H1 (cell line): Measurements from ENCODE around the gene DNAI1. TPM values are rescaled to one million over a fixed set of nuclear protein-coding genes. Genes with fewer than 3 reads are reported as not detected.

Experiments
- CTCF ChIA-PET: fragments of 300-600 bp; sonication (Branson Sonifier 250); formaldehyde crosslinking; loops from one replicate; lab custom pipeline; 2021; ENCODE audit not compliant: partially characterized antibody; lab: Charles Lee
- POLR2A ChIA-PET: fragments of 300-600 bp; sonication (Branson Sonifier 250); formaldehyde crosslinking; loops from one replicate; lab custom pipeline; 2021; ENCODE audit warnings: inconsistent platforms; ENCODE audit not compliant: partially characterized antibody; lab: Charles Lee
- DNase-seq, 2 experiments: peaks; one replicate each; pipeline versions ENCODE4 v3.0.0 to v3.0.0-alpha.2; 2010 to 2022; ENCODE audit warnings: low spot score in 2 of 2, low read depth in 1 of 2, mixed read lengths in 1 of 2
- FAIRE-seq: peaks from 2 replicates; lab custom pipeline; 2011; peaks lifted over from hg19 to GRCh38; lab: Jason Lieb, UNC
- H2AFZ ChIP-seq: 2 replicates; pipeline ENCODE4 v1.8.1; 2012; ENCODE audit warnings: low read length, inconsistent platforms
- H2AK5ac ChIP-seq: 2 replicates; pipeline ENCODE4 v1.6.1; 2013; ENCODE audit warnings: low read depth, low read length
- H2BK120ac ChIP-seq: replicated peaks from 2 replicates; pipeline ENCODE3; 2013; ENCODE audit warnings: low read depth, low read length, inconsistent platforms
- H2BK12ac ChIP-seq: 2 replicates; pipeline ENCODE4 v1.6.1; 2013; ENCODE audit warnings: low read depth, low read length
- H2BK15ac ChIP-seq: 2 replicates; pipeline ENCODE4 v1.6.1; 2013; ENCODE audit warnings: low read length
- H2BK20ac ChIP-seq: 2 replicates; pipeline ENCODE4 v1.6.1; 2013; ENCODE audit warnings: low read length
- H2BK5ac ChIP-seq: 2 replicates; pipeline ENCODE4 v1.6.1; 2013; ENCODE audit warnings: low read depth, low read length
- H3K14ac ChIP-seq: 2 replicates; pipeline ENCODE4 v1.6.1; 2013; ENCODE audit warnings: inconsistent platforms; ENCODE audit not compliant: insufficient read length
- H3K18ac ChIP-seq: 2 replicates; pipeline ENCODE4 v1.6.1; 2013; ENCODE audit warnings: low read length; ENCODE audit errors: extremely low read depth
- H3K23ac ChIP-seq: 2 replicates; pipeline ENCODE4 v1.6.1; 2013; ENCODE audit warnings: inconsistent platforms; ENCODE audit not compliant: insufficient read length
- H3K23me2 ChIP-seq: 2 replicates; pipeline ENCODE4 v1.6.1; 2013; ENCODE audit warnings: low read depth, low read length
- H3K27ac ChIP-seq: 2 replicates; pipeline ENCODE4 v1.6.1; 2011; ENCODE audit warnings: low read depth, low read length, inconsistent platforms
- H3K27me3 ChIP-seq, 4 experiments: replicated peaks in 1 of 4; 1 replicate in 1 of 4; 2 replicates in 3 of 4; pipeline versions ENCODE4 v1.6.1 to v1.8.1; 2011 to 2013; ENCODE audit warnings: low read length in 3 of 4, mild to moderate bottlenecking in 3 of 4, inconsistent platforms in 2 of 4, mixed read lengths in 2 of 4, moderate library complexity in 1 of 4; ENCODE audit not compliant: control insufficient read depth in 3 of 4, insufficient read depth in 3 of 4; ENCODE audit errors: extremely low read depth in 1 of 4
- H3K36me3 ChIP-seq, 4 experiments: 2 replicates each; pipeline versions ENCODE4 v1.6.1 to v1.8.1; 2011 to 2013; ENCODE audit warnings: mild to moderate bottlenecking in 4 of 4, low read length in 3 of 4, moderate library complexity in 2 of 4, control low read depth in 1 of 4, inconsistent platforms in 1 of 4; ENCODE audit not compliant: insufficient read depth in 4 of 4, control insufficient read depth in 2 of 4
- H3K4ac ChIP-seq: replicated peaks from 2 replicates; pipeline ENCODE3; 2013; ENCODE audit warnings: low read length, low read depth, mixed read lengths, inconsistent platforms; ENCODE audit not compliant: insufficient read length
- H3K4me1 ChIP-seq, 4 experiments: replicated peaks in 1 of 4; 1 replicate in 1 of 4; 2 replicates in 3 of 4; pipeline versions ENCODE4 v1.6.1 to v1.8.1; 2011 to 2013; ENCODE audit warnings: low read length in 3 of 4, inconsistent platforms in 2 of 4, mixed read lengths in 1 of 4; ENCODE audit not compliant: insufficient read depth in 4 of 4, control insufficient read depth in 3 of 4
- H3K4me2 ChIP-seq, 2 experiments: 2 replicates each; pipeline versions ENCODE4 v1.6.1 to v1.8.1; 2011 to 2013; ENCODE audit warnings: low read depth in 2 of 2, low read length in 2 of 2, control low read depth in 1 of 2, inconsistent platforms in 1 of 2, mild to moderate bottlenecking in 1 of 2; ENCODE audit not compliant: insufficient read depth in 1 of 2
- H3K4me3 ChIP-seq, 4 experiments: fragments of 200-600, 300-600 bp in 1 of 4; sonication (generic), shearing (Covaris generic), sonication (Bioruptor Twin) in 1 of 4; 2 replicates each; pipeline versions ENCODE4 v1.5.1 to v1.8.1; 2011 to 2016; ENCODE audit warnings: low read length in 4 of 4, low read depth in 3 of 4, control low read depth in 2 of 4, inconsistent platforms in 2 of 4, mild to moderate bottlenecking in 2 of 4, mixed read lengths in 1 of 4, moderate library complexity in 1 of 4; ENCODE audit not compliant: insufficient read depth in 2 of 4; ENCODE audit errors: extremely low read depth in 1 of 4
- H3K56ac ChIP-seq: replicated peaks from 2 replicates; pipeline ENCODE3; 2013; ENCODE audit warnings: low read depth, mild to moderate bottlenecking, mixed read lengths, low read length, inconsistent platforms; ENCODE audit not compliant: insufficient read length
- H3K79me1 ChIP-seq: 2 replicates; pipeline ENCODE4 v1.6.1; 2013; ENCODE audit warnings: low read depth, low read length, control low read depth
- H3K79me2 ChIP-seq, 2 experiments: 2 replicates each; pipeline versions ENCODE4 v1.6.1 to v1.8.1; 2012 to 2013; ENCODE audit warnings: low read length in 2 of 2, mild to moderate bottlenecking in 2 of 2, inconsistent platforms in 1 of 2; ENCODE audit not compliant: insufficient read depth in 2 of 2, control insufficient read depth in 1 of 2
- H3K9ac ChIP-seq, 4 experiments: replicated peaks in 1 of 4; 1 replicate in 1 of 4; 2 replicates in 3 of 4; pipeline versions ENCODE4 v1.6.1 to v1.8.1; 2011 to 2013; ENCODE audit warnings: low read depth in 3 of 4, low read length in 3 of 4, control low read depth in 2 of 4, mild to moderate bottlenecking in 2 of 4, moderate library complexity in 2 of 4, inconsistent platforms in 1 of 4; ENCODE audit errors: extremely low read depth in 1 of 4
- H3K9me3 ChIP-seq, 2 experiments: 2 replicates each; pipeline versions ENCODE4 v1.6.1 to v1.8.1; 2012 to 2013; ENCODE audit warnings: mild to moderate bottlenecking in 2 of 2, moderate library complexity in 2 of 2, control low read depth in 1 of 2, inconsistent platforms in 1 of 2, low read depth in 1 of 2, low read length in 1 of 2, mixed read lengths in 1 of 2; ENCODE audit not compliant: insufficient read depth in 2 of 2
- H4K20me1 ChIP-seq, 2 experiments: replicated peaks in 1 of 2; 2 replicates each; pipeline versions ENCODE3 to v1.8.1; 2011 to 2013; ENCODE audit warnings: inconsistent platforms in 2 of 2, low read length in 2 of 2, mild to moderate bottlenecking in 1 of 2; ENCODE audit not compliant: insufficient read depth in 2 of 2, control insufficient read depth in 1 of 2
- H4K5ac ChIP-seq: 2 replicates; pipeline ENCODE4 v1.6.1; 2013; ENCODE audit warnings: low read length, low read depth, mixed read lengths, inconsistent platforms; ENCODE audit not compliant: insufficient read length
- H4K8ac ChIP-seq: 2 replicates; pipeline ENCODE4 v1.8.0; 2013; ENCODE audit warnings: mild to moderate bottlenecking, moderate library complexity, low read length, inconsistent platforms; ENCODE audit not compliant: insufficient read depth; ENCODE audit errors: extremely low read depth
- H4K91ac ChIP-seq: replicated peaks from 2 replicates; pipeline ENCODE3; 2013; ENCODE audit warnings: low read length, mixed read lengths, inconsistent platforms; ENCODE audit not compliant: insufficient read length
- CBX8 ChIP-seq: fragments of 300-800, 300-1000 bp; sonication (generic); IDR thresholded peaks from 2 replicates; pipeline ENCODE4 v1.7.1; 2016; ENCODE audit warnings: low read depth, low read length, borderline replicate concordance
- CTCF ChIP-seq, 3 experiments: IDR thresholded peaks; 1 replicate in 2 of 3; 2 replicates in 1 of 3; pipeline versions ENCODE4 v1.5.1 to v1.6.1; 2011; ENCODE audit warnings: low read length in 3 of 3, mild to moderate bottlenecking in 3 of 3, inconsistent platforms in 2 of 3, low read depth in 1 of 3, moderate library complexity in 1 of 3; ENCODE audit not compliant: insufficient read depth in 1 of 3; ENCODE audit errors: control extremely low read depth in 1 of 3
- E2F6 ChIP-seq: IDR thresholded peaks from 2 replicates; pipeline ENCODE4 v1.6.1; 2012; ENCODE audit warnings: inconsistent platforms
- GTF2F1 ChIP-seq: IDR thresholded peaks from 2 replicates; pipeline ENCODE4 v1.6.1; 2012; ENCODE audit warnings: low read depth, low read length, improper control_type of control experiment, borderline replicate concordance
- JUN ChIP-seq: IDR thresholded peaks from 2 replicates; pipeline ENCODE4 v1.6.1; 2011; ENCODE audit warnings: low read depth, mild to moderate bottlenecking, improper control_type of control experiment, low read length
- PHF8 ChIP-seq: fragments of 200-600 bp; sonication (generic); conservative IDR thresholded peaks from 2 replicates; pipeline ENCODE4 v1.7.1; 2012; ENCODE audit warnings: low read depth, mild to moderate bottlenecking, inconsistent platforms, low read length, moderate library complexity
- POLR2A ChIP-seq, 2 experiments: IDR thresholded peaks; 1 replicate in 1 of 2; 2 replicates in 1 of 2; pipeline ENCODE4 v1.6.1; 2011; ENCODE audit warnings: low read depth in 2 of 2, low read length in 2 of 2, mild to moderate bottlenecking in 2 of 2; ENCODE audit errors: control extremely low read depth in 1 of 2
- SIRT6 ChIP-seq: IDR thresholded peaks from one replicate; pipeline ENCODE4 v1.7.1; 2012; ENCODE audit warnings: low read length, inconsistent platforms
- SIX5 ChIP-seq: IDR thresholded peaks from 2 replicates; pipeline ENCODE4 v1.6.1; 2011; ENCODE audit warnings: mild to moderate bottlenecking, low read depth, low read length
- SP1 ChIP-seq: IDR thresholded peaks from 2 replicates; pipeline ENCODE4 v1.6.1; 2011; ENCODE audit warnings: low read depth, low read length
- SP2 ChIP-seq: IDR thresholded peaks from 2 replicates; pipeline ENCODE4 v1.6.1; 2012; ENCODE audit warnings: mild to moderate bottlenecking, low read length, inconsistent platforms
- TCF12 ChIP-seq: IDR thresholded peaks from 2 replicates; pipeline ENCODE4 v1.6.1; 2011; ENCODE audit warnings: low read depth, mild to moderate bottlenecking, low read length
- WGBS, 2 experiments: shearing (Covaris generic) in 1 of 2; methylation state at CpG; one replicate each; pipeline versions ENCODE4 v1.1.6 to v1.1.7; 2013 to 2015; ENCODE audit warnings: low lambda C conversion rate in 2 of 2, mixed read lengths in 2 of 2, inconsistent platforms in 1 of 2, low coverage in 1 of 2, missing lambda C conversion rate in 1 of 2; ENCODE audit not compliant: insufficient replicate concordance in 2 of 2, insufficient coverage in 1 of 2, insufficient read length in 1 of 2; ENCODE audit errors: extremely low coverage in 1 of 2, missing lambda C conversion rate in 1 of 2; 5-methylcytosine and 5-hydroxymethylcytosine counted together
- polyA plus RNA-seq, 7 experiments: library from polyadenylated mRNA; depleted of rRNA in 3 of 7; stranded (reverse) in 5 of 7; unstranded in 2 of 7; fragments of >200 nt in 5 of 7; fragments of 200-250 nt in 2 of 7; gene quantifications; 1 replicate in 5 of 7; 2 replicates in 1 of 7; 4 replicates in 1 of 7; pipeline versions ENCODE4 v1.2.1 to v1.2.3, GENCODE V29; 2011 to 2013; ENCODE audit warnings: missing spikeins in 2 of 7, mixed read lengths in 2 of 7
- total RNA-seq: library from RNA; stranded (reverse); fragmentation: NEBNext Ultra II Directional; extraction: Animal tissue kit (Norgen Biotek cat#: 25700); gene quantifications from 2 replicates; pipeline ENCODE4 v1.2.1, GENCODE V29; 2021

Gene DNAI1
- total and polyA plus RNA-seq, 2 of the 8 experiments (the other 6 are each of a cell fraction or from before 2014, with no cell fraction given), result 0.37 to 0.54 TPM

- no peak overlapping the region for H3K56ac ChIP-seq
- no peak overlapping the region for H3K18ac ChIP-seq
- POLR2A ChIA-PET, result no interaction called here
- H3K4ac ChIP-seq, result no peak overlapping the region
- no peak overlapping the region for H3K23ac ChIP-seq
- no peaks in the 10 kb centered on the region for H3K79me2 ChIP-seq
- H3K14ac ChIP-seq, result no peak overlapping the region
- no peak overlapping the region for H3K4me3 ChIP-seq
- DNase-seq (no peak), FAIRE-seq (no peak)
- H4K8ac ChIP-seq, result no peak overlapping the region
- CTCF ChIA-PET, result interaction anchor here (0.7 to 11.7 kb wide), 24 partner anchors 8 to 196 kb away, joined by 3 to 106 read pairs (median 7); no protein-coding TSS in a partner anchor
- H4K91ac ChIP-seq, result no peak overlapping the region
- no peak overlapping the region for H2AFZ ChIP-seq
- H3K27me3 ChIP-seq, result no peaks in the 10 kb centered on the region
- H3K36me3 ChIP-seq, result no peaks in the 10 kb centered on the region
- H2BK12ac ChIP-seq, result no peak overlapping the region
- H3K27ac ChIP-seq, result no peak overlapping the region
- no peak overlapping the region for H2AK5ac ChIP-seq
- no peak overlapping the region for H2BK20ac ChIP-seq
- H3K4me2 ChIP-seq, result no peak overlapping the region
- H2BK5ac ChIP-seq, result no peak overlapping the region
- no peak overlapping the region for H4K5ac ChIP-seq
- WGBS, 2 experiments, result 91% methylated on average over 2 of the region's 2 CpGs; no CpG with 5 or more reads in 1 of the 2 experiments
- H4K20me1 ChIP-seq, result peaks cover 0 to 10% of the 10 kb centered on the region in 2 experiments
- no peak overlapping the region for H3K9ac ChIP-seq
- H3K79me1 ChIP-seq, result no peaks in the 10 kb centered on the region; the same call in 1 of the 2 replicates
- no peaks in the 10 kb centered on the region for H3K23me2 ChIP-seq
- no peaks in the 10 kb centered on the region for H3K9me3 ChIP-seq
- no peak overlapping the region for H2BK15ac ChIP-seq
- H3K4me1 ChIP-seq, result no peaks in the 10 kb centered on the region
- no peak overlapping the region for H2BK120ac ChIP-seq
- TF ChIP-seq GTF2F1, result no peak
- no peak for TF ChIP-seq SP2
- TF ChIP-seq CBX8, result no peak
- no peak for TF ChIP-seq E2F6
- TF ChIP-seq PHF8, result no peak
- TF ChIP-seq SIRT6, result no peak
- TF ChIP-seq TCF12, result no peak
- no peak for TF ChIP-seq POLR2A (IDR thresholded peaks at IDR 0.05; ENCODE audit: control extremely low read depth in 1 of 2, low read depth in 2 of 2, low read length in 2 of 2)
- TF ChIP-seq SIX5, result no peak
- TF ChIP-seq SP1, result no peak
- TF ChIP-seq JUN, result no peak
- no peak for TF ChIP-seq CTCF (IDR thresholded peaks at IDR 0.05; ENCODE audit: control extremely low read depth in 1 of 3, insufficient read depth in 1 of 3, low read depth in 1 of 3, low read length in 3 of 3)
Measured at GRCh38 chr9:34431667-34432066, 26.9 kb upstream of the DNAI1 start.
